ENCODE measurements around the gene BANP. TPM values are rescaled to one million over a fixed set of nuclear protein-coding genes. Genes with fewer than 3 reads are reported as not detected.
"Not testable (repeated sequence)": the region's sequence is repeated elsewhere in the genome, so short reads cannot be mapped to it uniquely, and the experiment has no call there.

The BANP gene
- total RNA-seq, 1 donor from 2014 or later: 29.7 TPM

- Histone ChIP-seq H3K27ac (no peak overlapping the region), H3K4me1 (no peaks in the 10 kb centered on the region), H3K27me3 (ENCODE audit: low read depth) (peaks cover 3% of the 10 kb centered on the region), H3K36me3 (no peaks in the 10 kb centered on the region), H3K9me3 (no peaks in the 10 kb centered on the region), H3K4me3 (no peak overlapping the region)
- no peak for ATAC-seq
- no peak for TF ChIP-seq CTCF (IDR thresholded peaks at IDR 0.05)
- DNase-seq: no peak
- intact Hi-C loops (cut with DNase I): no loop called here
Measured at GRCh38 chr16:88113545-88114045, 162.4 kb downstream of the BANP start.

DNA sequence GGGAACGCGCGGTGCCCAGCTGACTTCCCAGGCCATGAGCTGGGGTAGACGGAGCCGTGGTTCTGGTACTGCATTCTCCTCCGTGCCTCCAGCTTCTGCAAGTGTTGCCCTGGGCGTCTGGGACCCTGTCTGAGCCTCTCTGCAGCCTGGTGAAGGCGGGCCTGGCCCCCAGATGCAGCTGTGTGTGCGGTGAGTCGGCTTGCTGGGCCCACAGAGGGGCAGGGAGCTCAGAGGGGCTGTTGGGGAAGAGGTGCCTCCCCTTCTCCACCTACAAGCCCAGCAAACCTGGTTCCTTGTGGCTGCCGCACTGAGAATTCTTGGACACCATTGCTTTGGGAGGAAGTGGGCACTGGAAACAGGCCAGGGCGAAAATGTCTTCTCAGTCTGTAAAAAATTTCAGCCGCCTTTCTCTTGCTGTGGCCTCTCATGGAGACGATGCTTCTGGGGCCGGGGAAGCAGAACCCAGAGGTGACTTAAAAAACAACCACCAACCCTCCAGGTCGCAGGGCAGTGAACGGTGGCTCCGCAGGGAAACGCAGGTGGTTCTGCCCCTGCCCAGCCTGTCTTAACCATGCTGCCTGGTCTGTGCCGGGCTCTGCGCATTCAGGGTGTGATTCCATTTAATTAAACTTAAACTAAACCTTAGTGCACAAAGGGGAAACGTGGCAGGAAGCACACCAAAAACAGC is 163.5 kb downstream of the BANP start:
- H3K4me3 ChIP-seq; ATAC-seq; intact Hi-C loops (cut with DNase I); H3K9me3 ChIP-seq; H3K27me3 ChIP-seq (ENCODE audit: low read depth); H3K4me1 ChIP-seq; H3K36me3 ChIP-seq; H3K27ac ChIP-seq; DNase-seq: not testable (repeated sequence)

- peaks cover 3% of the 10 kb centered on the region for H3K27me3 ChIP-seq (ENCODE audit: low read depth)
- H3K4me3 ChIP-seq: no peak overlapping the region
- no peaks in the 10 kb centered on the region for H3K4me1 ChIP-seq
- H3K36me3 ChIP-seq: no peaks in the 10 kb centered on the region
- no peak overlapping the region for H3K27ac ChIP-seq
- DNase-seq: no peak
- no peak for TF ChIP-seq CTCF (IDR thresholded peaks at IDR 0.05)
- no peak for ATAC-seq
- intact Hi-C loops (cut with DNase I): no loop called here
- H3K9me3 ChIP-seq: no peaks in the 10 kb centered on the region
Measured at GRCh38 chr16:88116121-88116520, 164.9 kb downstream of the BANP start.

DNA sequence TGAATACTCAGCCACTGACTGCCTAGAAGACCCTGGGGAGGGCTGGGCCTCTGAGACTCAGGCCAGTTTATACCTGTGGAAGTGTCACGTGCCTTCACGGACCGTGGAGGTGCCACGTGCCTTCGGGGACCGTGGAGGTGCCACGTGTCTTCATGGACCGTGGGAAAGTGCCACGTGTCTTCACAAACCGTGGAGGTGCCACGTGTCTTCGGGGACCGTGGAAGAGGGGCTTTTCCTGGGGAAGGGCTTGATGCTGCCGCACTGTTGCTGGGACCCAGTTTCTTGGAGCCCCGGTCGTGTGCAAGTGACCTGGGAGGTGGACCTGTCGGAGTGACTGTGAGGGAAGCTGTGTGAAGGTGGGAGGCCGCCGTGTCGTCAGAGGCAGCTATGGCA is 166.2 kb downstream of the BANP start:
- TF ChIP-seq CTCF (IDR thresholded peaks at IDR 0.05): no peak
- Histone ChIP-seq H3K4me1 (no peaks in the 10 kb centered on the region), H3K27me3 (ENCODE audit: low read depth) (peaks cover 3% of the 10 kb centered on the region), H3K27ac (no peak overlapping the region), H3K36me3 (no peaks in the 10 kb centered on the region), H3K4me3 (no peak overlapping the region), H3K9me3 (no peaks in the 10 kb centered on the region)
- DNase-seq (no peak), ATAC-seq (no peak)
- intact Hi-C loops (cut with DNase I): no loop called here

- H3K27ac ChIP-seq: no peak overlapping the region
- H3K27me3 ChIP-seq (ENCODE audit: low read depth): peaks cover 3% of the 10 kb centered on the region
- DNase-seq: no peak
- TF ChIP-seq CTCF (IDR thresholded peaks at IDR 0.05): no peak
- no peaks in the 10 kb centered on the region for H3K9me3 ChIP-seq
- no peaks in the 10 kb centered on the region for H3K36me3 ChIP-seq
- H3K4me1 ChIP-seq: no peaks in the 10 kb centered on the region
- ATAC-seq: no peak
- intact Hi-C loops (cut with DNase I): no loop called here
- H3K4me3 ChIP-seq: no peak overlapping the region
Measured at GRCh38 chr16:88118376-88118775, 167.1 kb downstream of the BANP start.

- H3K9me3 ChIP-seq; H3K27me3 ChIP-seq (ENCODE audit: low read depth); DNase-seq; H3K4me1 ChIP-seq; H3K4me3 ChIP-seq; intact Hi-C loops (cut with DNase I); H3K36me3 ChIP-seq; H3K27ac ChIP-seq: not testable (repeated sequence)
- peak; percentile 35 to 40 for ATAC-seq
Measured at GRCh38 chr16:88118852-88119741, 167.9 kb downstream of the BANP start.

DNA sequence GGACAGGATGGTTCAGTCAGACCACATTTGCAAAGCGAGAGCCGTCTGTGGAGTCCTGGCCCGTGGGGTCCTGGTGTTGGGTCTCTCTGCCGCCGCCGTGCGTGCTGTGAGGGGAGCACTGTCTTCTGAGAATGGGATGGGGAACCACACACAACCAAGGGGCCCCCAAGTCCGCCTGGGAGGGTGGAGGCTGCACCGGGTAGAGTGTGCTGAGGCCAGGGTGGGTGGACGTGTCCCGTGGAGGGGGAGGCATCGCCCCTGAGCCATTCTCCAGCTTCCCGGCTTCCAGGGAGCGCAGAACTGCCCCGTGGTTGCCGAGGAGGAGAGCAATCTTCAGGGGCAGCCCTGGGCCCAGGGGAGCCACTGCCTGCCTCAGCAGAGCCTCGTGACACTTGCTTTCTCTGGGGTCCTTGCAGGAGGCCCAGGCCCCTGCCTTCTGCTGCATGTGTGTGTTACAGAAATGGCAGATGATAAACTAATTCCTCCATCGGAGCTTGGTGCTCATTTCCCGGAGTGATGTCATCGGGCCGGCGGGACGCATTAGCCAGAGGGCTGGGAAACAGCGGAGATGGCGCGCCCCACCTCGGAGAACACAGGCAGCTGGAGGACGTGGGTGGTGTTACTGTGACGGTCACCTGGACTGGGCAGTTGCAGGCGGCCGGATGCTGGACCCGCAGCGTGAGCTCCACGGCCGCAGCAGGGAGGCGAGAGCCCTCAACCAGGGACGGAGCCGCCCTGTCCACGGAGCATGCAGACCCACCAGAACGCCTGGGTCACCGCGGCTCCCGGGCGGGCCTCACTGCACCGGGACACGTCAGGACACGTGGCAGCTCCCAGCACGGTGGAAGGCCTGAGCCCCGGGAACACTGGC is 168.9 kb downstream of the BANP start:
- DNase-seq; H3K9me3 ChIP-seq; H3K36me3 ChIP-seq; H3K4me3 ChIP-seq; H3K27ac ChIP-seq; H3K4me1 ChIP-seq; intact Hi-C loops (cut with DNase I); H3K27me3 ChIP-seq (ENCODE audit: low read depth): not testable (repeated sequence)
- peak in 1 of 2 donors; percentile 10 for ATAC-seq

Measured in lower lobe of right lung (tissue), 2 donors.